HCT116 (cell line): ENCODE measurements around the gene NEU4. TPM values are rescaled to one million over a fixed set of nuclear protein-coding genes. Genes with fewer than 3 reads are reported as not detected.

Experiments
- ATAC-seq: fragments of 200-7000 bp; cut with Tn5 transposase; 2 replicates; pipeline ENCODE4 v1.9.1; 2020; ENCODE audit warnings: mild to moderate bottlenecking, moderate library complexity
- BruUV-seq: library from RNA; stranded (reverse); fragments of 400-500 nt; replicated peaks from 2 replicates; lab custom pipeline; 2021; lab: Mats Ljungman, UMichigan
- CTCF ChIA-PET: fragments of 300-600 bp; sonication (Branson Sonifier 250); formaldehyde crosslinking; loops from one replicate; lab custom pipeline; 2021; ENCODE audit warnings: antibody characterized with exemption; lab: Charles Lee
- POLR2A ChIA-PET: fragments of 300-600, 350-600 bp; sonication (Branson Sonifier 250); formaldehyde crosslinking; loops from one replicate; lab custom pipeline; 2021; ENCODE audit warnings: antibody characterized with exemption; lab: Charles Lee
- RAD21 ChIA-PET, 2 experiments: fragments of 300-600 bp; sonication (Branson Sonifier 250); formaldehyde crosslinking; loops; one replicate each; lab custom pipeline; 2023; ENCODE audit warnings: low total read pairs in 2 of 2; ENCODE audit not compliant: uncharacterized antibody in 2 of 2, unreplicated experiment in 2 of 2, low non-redundant PET in 1 of 2; lab: Charles Lee
- DNase-seq: peaks from one replicate; pipeline ENCODE4 v3.0.0-alpha.2; 2010; ENCODE audit warnings: low read depth, low spot score
- H2AFZ ChIP-seq: fragments of 200-600 bp; shearing (Covaris generic), sonication (generic); 2 replicates; pipeline ENCODE4 v1.6.1; 2017; ENCODE audit warnings: low read depth, mixed run types, mixed read lengths, antibody characterized with exemption, low read length; ENCODE audit not compliant: poor library complexity, severe bottlenecking
- H3K27ac ChIP-seq: 2 replicates; pipeline ENCODE4 v1.5.1; 2012; ENCODE audit warnings: low read depth, low read length
- H3K27me3 ChIP-seq: fragments of 200-600 bp; sonication (generic); 2 replicates; pipeline ENCODE4 v1.6.1; 2016; ENCODE audit warnings: mixed run types, low read length, mixed read lengths; ENCODE audit not compliant: insufficient read depth
- H3K36me3 ChIP-seq, 2 experiments: fragments of 200-500 bp in 1 of 2; fragments of 200-600 bp in 1 of 2; sonication (Bioruptor generic) in 1 of 2; sonication (generic) in 1 of 2; 2 replicates each; pipeline versions ENCODE4 v1.5.1 to v1.6.1; 2014 to 2016; ENCODE audit warnings: low read length in 2 of 2, inconsistent platforms in 1 of 2, mixed read lengths in 1 of 2, mixed run types in 1 of 2; ENCODE audit not compliant: insufficient read depth in 2 of 2, control insufficient read depth in 1 of 2
- H3K4me1 ChIP-seq, 2 experiments: fragments of 200-600 bp in 1 of 2; sonication (generic) in 1 of 2; 2 replicates each; pipeline versions ENCODE4 v1.5.1 to v1.6.1; 2012 to 2017; ENCODE audit warnings: low read length in 2 of 2, inconsistent platforms in 1 of 2, mild to moderate bottlenecking in 1 of 2, mixed read lengths in 1 of 2, mixed run types in 1 of 2, moderate library complexity in 1 of 2; ENCODE audit not compliant: insufficient read depth in 2 of 2, control insufficient read depth in 1 of 2
- H3K4me2 ChIP-seq: fragments of 200-600 bp; sonication (generic); 2 replicates; pipeline ENCODE4 v1.6.1; 2017; ENCODE audit warnings: mixed run types, low read length, mixed read lengths
- H3K4me3 ChIP-seq, 2 experiments: fragments of 200-600 bp in 1 of 2; sonication (generic) in 1 of 2; replicated peaks in 1 of 2; 2 replicates each; pipeline ENCODE4 v1.5.1; 2011 to 2016; ENCODE audit warnings: low read length in 2 of 2, control low read depth in 1 of 2, low read depth in 1 of 2, mild to moderate bottlenecking in 1 of 2, mixed read lengths in 1 of 2, mixed run types in 1 of 2
- H3K79me2 ChIP-seq: fragments of 200-600 bp; sonication (generic); 2 replicates; pipeline ENCODE4 v1.6.1; 2017; ENCODE audit warnings: mild to moderate bottlenecking, mixed run types, low read length, moderate library complexity, mixed read lengths; ENCODE audit not compliant: insufficient read depth
- H3K9ac ChIP-seq: fragments of 200-600 bp; sonication (generic); 2 replicates; pipeline ENCODE4 v1.6.1; 2016; ENCODE audit warnings: low read length, mixed read lengths
- H3K9me2 ChIP-seq: fragments of 200-600 bp; sonication (generic), shearing (Covaris generic); 2 replicates; pipeline ENCODE4 v1.6.1; 2017; ENCODE audit warnings: mixed run types, mild to moderate bottlenecking, moderate library complexity; ENCODE audit not compliant: insufficient read depth
- H3K9me3 ChIP-seq, 2 experiments: fragments of 200-500 bp in 1 of 2; fragments of 200-600 bp in 1 of 2; sonication (Bioruptor generic) in 1 of 2; sonication (generic) in 1 of 2; 2 replicates each; pipeline ENCODE4 v1.6.1; 2014 to 2017; ENCODE audit warnings: low read length in 2 of 2, mixed read lengths in 2 of 2, inconsistent platforms in 1 of 2, low read depth in 1 of 2, mild to moderate bottlenecking in 1 of 2, mixed run types in 1 of 2, moderate library complexity in 1 of 2; ENCODE audit not compliant: control insufficient read depth in 1 of 2, insufficient read depth in 1 of 2
- H4K20me1 ChIP-seq: fragments of 200-600 bp; sonication (generic), shearing (Covaris generic); 2 replicates; pipeline ENCODE4 v1.6.1; 2017; ENCODE audit warnings: mixed run types, mild to moderate bottlenecking, moderate library complexity; ENCODE audit not compliant: insufficient read depth
- CBX3 ChIP-seq: IDR thresholded peaks from 2 replicates; pipeline ENCODE4 v1.6.1; 2012; ENCODE audit warnings: low read depth
- CTCF ChIP-seq, 3 experiments: fragments of 200-600 bp in 1 of 3; sonication (generic) in 1 of 3; IDR thresholded peaks in 2 of 3; conservative IDR thresholded peaks in 1 of 3; 2 replicates each; pipeline ENCODE4 v1.5.1; 2012 to 2017; ENCODE audit warnings: low read depth in 2 of 3, low read length in 2 of 3, antibody characterized with exemption in 1 of 3, borderline replicate concordance in 1 of 3, control low read depth in 1 of 3, mild to moderate bottlenecking in 1 of 3, mixed read lengths in 1 of 3, mixed run types in 1 of 3, moderate library complexity in 1 of 3; ENCODE audit not compliant: insufficient read depth in 1 of 3
- EGR1 ChIP-seq: IDR thresholded peaks from 2 replicates; pipeline ENCODE4 v1.6.1; 2012; ENCODE audit warnings: low read depth
- ELF1 ChIP-seq: IDR thresholded peaks from 2 replicates; pipeline ENCODE4 v1.6.1; 2012; ENCODE audit warnings: low read depth, borderline replicate concordance
- EZH2 ChIP-seq: fragments of 200-600 bp; sonication (generic); IDR thresholded peaks from 2 replicates; pipeline ENCODE4 v1.6.1; 2017; ENCODE audit warnings: antibody characterized with exemption, mixed run types
- EZH2phosphoT487 ChIP-seq: fragments of 200-600 bp; IDR thresholded peaks from 2 replicates; pipeline ENCODE4 v1.6.1; 2018; ENCODE audit warnings: antibody characterized with exemption, borderline replicate concordance
- FOSL1 ChIP-seq: IDR thresholded peaks from 2 replicates; pipeline ENCODE4 v1.6.1; 2012; ENCODE audit warnings: low read depth
- JUND ChIP-seq: IDR thresholded peaks from 2 replicates; pipeline ENCODE4 v1.6.1; 2012
- MAX ChIP-seq: IDR thresholded peaks from 2 replicates; pipeline ENCODE4 v1.6.1; 2012
- POLR2A ChIP-seq: IDR thresholded peaks from 2 replicates; pipeline ENCODE4 v1.7.0; 2011; ENCODE audit warnings: borderline replicate concordance; ENCODE audit not compliant: insufficient read depth, insufficient read length; ENCODE audit errors: extremely low read depth
- POLR2AphosphoS5 ChIP-seq: IDR thresholded peaks from 2 replicates; pipeline ENCODE4 v1.6.1; 2011; ENCODE audit warnings: mild to moderate bottlenecking, low read depth, low read length, moderate library complexity
- RAD21 ChIP-seq: IDR thresholded peaks from 2 replicates; pipeline ENCODE4 v1.6.1; 2012; ENCODE audit warnings: low read depth, mild to moderate bottlenecking
- SRF ChIP-seq: IDR thresholded peaks from 2 replicates; pipeline ENCODE4 v1.6.1; 2012; ENCODE audit warnings: low read depth
- TCF7L2 ChIP-seq: IDR thresholded peaks from 2 replicates; pipeline ENCODE4 v1.7.0; 2011; ENCODE audit warnings: borderline replicate concordance, inconsistent platforms; ENCODE audit not compliant: insufficient read depth, insufficient read length; ENCODE audit errors: extremely low read depth
- YY1 ChIP-seq: IDR thresholded peaks from 2 replicates; pipeline ENCODE4 v1.6.1; 2011; ENCODE audit warnings: low read length, low read depth, moderate library complexity, mild to moderate bottlenecking; ENCODE audit not compliant: insufficient replicate concordance; ENCODE audit errors: extremely low read depth
- ZFX ChIP-seq: fragments of 450-650 bp; IDR thresholded peaks from 2 replicates; pipeline ENCODE4 v1.6.1; 2017
- ZNF274 ChIP-seq: fragments of 200-500 bp; sonication (Bioruptor generic); IDR thresholded peaks from 2 replicates; pipeline ENCODE4 v1.6.1; 2014; ENCODE audit warnings: mild to moderate bottlenecking, low read depth, low read length, inconsistent platforms
- intact Hi-C: fragments of 100-400 bp; cut with micrococcal nuclease; formaldehyde crosslinking; loops from 2 replicates; pipeline ENCODE4 v1.10.0; 2022
- total RNA-seq: library from RNA; stranded (reverse); gene quantifications from one replicate; pipeline ENCODE4 v1.2.1, GENCODE V29; 2021; ENCODE audit not compliant: unreplicated experiment
- TF ChIP-seq, protein P1 (sequence below): IDR thresholded peaks from 2 replicates; pipeline ENCODE4 v1.6.1; 2012; ENCODE audit warnings: low read depth

The NEU4 gene
- total RNA-seq, 1 experiment from 2014 or later = 0.34 TPM

- TF ChIP-seq CTCF (IDR thresholded peaks at IDR 0.05 in 2 of 3, conservative IDR thresholded peaks at IDR 0.05 in 1 of 3; ENCODE audit: borderline replicate concordance in 1 of 3, insufficient read depth in 1 of 3, low read depth in 2 of 3, low read length in 2 of 3) (no peak), JUND (no peak), RAD21 (no peak), POLR2AphosphoS5 (no peak)
Observed at GRCh38 chr2:241816431-241817121, 7.6 kb downstream of the NEU4 start (continued).

DNA sequence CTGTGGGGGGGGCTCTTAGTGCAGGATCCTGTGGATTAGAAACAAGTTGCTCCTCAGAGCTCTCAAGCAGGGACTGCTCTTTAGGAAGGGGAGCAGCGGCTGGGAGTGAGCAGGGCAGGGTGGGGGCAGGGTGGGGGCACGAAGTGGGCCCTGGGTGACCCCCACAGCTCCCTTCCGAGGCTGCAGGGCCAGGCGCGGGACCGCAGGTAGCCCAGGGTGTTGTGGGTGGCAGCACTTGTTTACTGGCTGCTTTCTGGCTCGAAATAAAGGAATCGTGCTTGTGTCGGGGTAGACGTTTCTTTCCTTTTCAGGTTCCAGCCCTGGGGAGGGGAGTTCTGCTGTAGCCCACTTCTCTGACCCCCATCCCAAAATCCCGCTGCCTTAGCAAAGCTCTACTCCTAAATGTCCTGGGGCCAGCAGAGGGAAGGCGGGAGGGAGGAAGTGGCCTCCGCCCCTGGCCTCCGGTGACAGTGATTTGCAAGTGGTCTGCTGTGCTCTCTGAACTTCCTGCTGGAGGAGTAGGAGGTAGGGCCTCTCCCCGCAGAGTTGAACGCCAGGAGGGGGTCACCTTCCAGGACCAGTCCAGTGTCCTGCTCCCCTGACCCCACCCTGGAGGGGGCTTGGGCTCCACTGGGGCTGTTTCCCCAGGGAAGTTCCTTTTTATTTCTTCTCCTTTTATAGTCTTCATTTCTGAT lies 8.3 kb downstream of the NEU4 start:
- Histone ChIP-seq H3K79me2 (no peaks in the 10 kb centered on the region), H3K27me3 (no peaks in the 10 kb centered on the region), H3K4me3 (no peak overlapping the region), H3K4me2 (no peak overlapping the region), H3K27ac (no peak overlapping the region), H3K9me2 (no peaks in the 10 kb centered on the region), H3K36me3 (no peaks in the 10 kb centered on the region), H4K20me1 (no peaks in the 10 kb centered on the region), H3K9me3 (no peaks in the 10 kb centered on the region), H3K4me1 (no peaks in the 10 kb centered on the region), H2AFZ (no peak overlapping the region), H3K9ac (no peak overlapping the region)
- ChIA-PET RAD21 (no interaction called here), POLR2A (no interaction called here), CTCF (no interaction called here)
- intact Hi-C loops = no loop called here
- no TSS peak for BruUV-seq
- DNase-seq = no peak
- ATAC-seq = no peak
- no peak for TF ChIP-seq YY1
- TF ChIP-seq EZH2phosphoT487 = no peak
- no peak for TF ChIP-seq ELF1
- no peak for TF ChIP-seq TCF7L2
- TF ChIP-seq, protein P1, sequence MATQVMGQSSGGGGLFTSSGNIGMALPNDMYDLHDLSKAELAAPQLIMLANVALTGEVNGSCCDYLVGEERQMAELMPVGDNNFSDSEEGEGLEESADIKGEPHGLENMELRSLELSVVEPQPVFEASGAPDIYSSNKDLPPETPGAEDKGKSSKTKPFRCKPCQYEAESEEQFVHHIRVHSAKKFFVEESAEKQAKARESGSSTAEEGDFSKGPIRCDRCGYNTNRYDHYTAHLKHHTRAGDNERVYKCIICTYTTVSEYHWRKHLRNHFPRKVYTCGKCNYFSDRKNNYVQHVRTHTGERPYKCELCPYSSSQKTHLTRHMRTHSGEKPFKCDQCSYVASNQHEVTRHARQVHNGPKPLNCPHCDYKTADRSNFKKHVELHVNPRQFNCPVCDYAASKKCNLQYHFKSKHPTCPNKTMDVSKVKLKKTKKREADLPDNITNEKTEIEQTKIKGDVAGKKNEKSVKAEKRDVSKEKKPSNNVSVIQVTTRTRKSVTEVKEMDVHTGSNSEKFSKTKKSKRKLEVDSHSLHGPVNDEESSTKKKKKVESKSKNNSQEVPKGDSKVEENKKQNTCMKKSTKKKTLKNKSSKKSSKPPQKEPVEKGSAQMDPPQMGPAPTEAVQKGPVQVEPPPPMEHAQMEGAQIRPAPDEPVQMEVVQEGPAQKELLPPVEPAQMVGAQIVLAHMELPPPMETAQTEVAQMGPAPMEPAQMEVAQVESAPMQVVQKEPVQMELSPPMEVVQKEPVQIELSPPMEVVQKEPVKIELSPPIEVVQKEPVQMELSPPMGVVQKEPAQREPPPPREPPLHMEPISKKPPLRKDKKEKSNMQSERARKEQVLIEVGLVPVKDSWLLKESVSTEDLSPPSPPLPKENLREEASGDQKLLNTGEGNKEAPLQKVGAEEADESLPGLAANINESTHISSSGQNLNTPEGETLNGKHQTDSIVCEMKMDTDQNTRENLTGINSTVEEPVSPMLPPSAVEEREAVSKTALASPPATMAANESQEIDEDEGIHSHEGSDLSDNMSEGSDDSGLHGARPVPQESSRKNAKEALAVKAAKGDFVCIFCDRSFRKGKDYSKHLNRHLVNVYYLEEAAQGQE = no peak
- TF ChIP-seq MAX = no peak
- no peak for TF ChIP-seq JUND
- no peak for TF ChIP-seq EGR1
- TF ChIP-seq EZH2 = no peak
- no peak for TF ChIP-seq ZFX
- no peak for TF ChIP-seq CBX3
- TF ChIP-seq POLR2A = no peak
- no peak for TF ChIP-seq FOSL1
- no peak for TF ChIP-seq POLR2AphosphoS5
- no peak for TF ChIP-seq SRF
- TF ChIP-seq ZNF274 = no peak
